Stimulated activated naive CD8-positive, alpha-beta T cell treated with anti-CD3 and anti-CD28 coated beads, Interleukin-15, Interleukin-2, amounts not matched to agents 100 ng/mL and 50 ng/mL, for 24 hours (primary cell): ENCODE results near the gene HSFX2.
"Not testable (repeated sequence)": the region's sequence is repeated elsewhere in the genome, so short reads cannot be mapped to it uniquely, and the experiment has no call there.

Experiments used
- H3K27ac Mint-ChIP-seq: one replicate; pipeline ENCODE4 v1.8.0; 2021; ENCODE audit warnings: mild to moderate bottlenecking, mixed read lengths
- H3K27me3 Mint-ChIP-seq: one replicate; pipeline ENCODE4 v1.8.0; 2021; ENCODE audit warnings: mixed read lengths
- H3K36me3 Mint-ChIP-seq: one replicate; pipeline ENCODE4 v1.8.0; 2021; ENCODE audit warnings: low read depth, mixed read lengths
- H3K4me1 Mint-ChIP-seq: one replicate; pipeline ENCODE4 v1.8.0; 2021; ENCODE audit warnings: low read depth, mixed read lengths
- H3K4me3 Mint-ChIP-seq: one replicate; pipeline ENCODE4 v1.8.0; 2021; ENCODE audit warnings: mild to moderate bottlenecking, mixed read lengths
- H3K9me3 Mint-ChIP-seq: one replicate; pipeline ENCODE4 v1.8.0; 2021; ENCODE audit warnings: mixed read lengths

HSFX2 gene

GRCh38 chrX:149595214-149595613, at the start of gene HSFX2:
Gene HSFX2 (minus strand): TSS chrX:149595314. CDS start chrX:149594700, 614 bp downstream.
- not testable (repeated sequence) for H3K4me3 Mint-ChIP-seq, H3K9me3 Mint-ChIP-seq, H3K27ac Mint-ChIP-seq, H3K27me3 Mint-ChIP-seq, H3K4me1 Mint-ChIP-seq, H3K36me3 Mint-ChIP-seq

GRCh38 chrX:149643496-149643895, 48.4 kb upstream of the HSFX2 start:
- H3K27ac Mint-ChIP-seq = no peak overlapping the region
- no peaks in the 10 kb centered on the region for H3K4me1 Mint-ChIP-seq
- H3K4me3 Mint-ChIP-seq = no peak overlapping the region
- no peaks in the 10 kb centered on the region for H3K9me3 Mint-ChIP-seq
- peaks cover 10% of the 10 kb centered on the region for H3K27me3 Mint-ChIP-seq
- no peaks in the 10 kb centered on the region for H3K36me3 Mint-ChIP-seq

GRCh38 chrX:149641835-149642234, 46.7 kb upstream of the HSFX2 start:
- no peak overlapping the region for H3K4me3 Mint-ChIP-seq
- no peaks in the 10 kb centered on the region for H3K36me3 Mint-ChIP-seq
- H3K9me3 Mint-ChIP-seq = no peaks in the 10 kb centered on the region

DNA sequence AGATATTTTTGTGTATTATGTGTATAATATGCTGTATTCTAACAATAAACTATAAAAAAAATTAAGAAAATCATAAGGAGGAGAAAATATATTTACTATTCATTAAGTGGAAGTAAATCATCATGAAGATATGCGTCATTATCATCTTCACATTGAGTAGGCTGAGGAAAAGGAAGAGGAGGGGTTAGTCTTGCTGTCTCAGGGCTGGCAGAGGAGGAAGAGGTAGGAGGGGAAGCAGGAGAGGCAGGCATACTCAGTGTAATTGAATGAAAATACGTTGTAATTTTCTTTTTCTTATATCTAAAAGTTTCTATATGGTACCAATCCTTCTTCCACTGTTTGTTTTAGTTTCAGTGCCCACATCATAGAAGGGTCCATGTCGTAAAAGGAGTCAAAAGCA, 46.3 kb upstream of the HSFX2 start:
- no peaks in the 10 kb centered on the region for H3K4me1 Mint-ChIP-seq
- H3K27ac Mint-ChIP-seq = no peak overlapping the region
- no peaks in the 10 kb centered on the region for H3K9me3 Mint-ChIP-seq
- peaks cover 13% of the 10 kb centered on the region for H3K27me3 Mint-ChIP-seq
- H3K4me3 Mint-ChIP-seq = no peak overlapping the region
- H3K36me3 Mint-ChIP-seq = no peaks in the 10 kb centered on the region

More at GRCh38 chrX:149641835-149642234, 46.7 kb upstream of the HSFX2 start:
- Mint-ChIP-seq H3K4me1 (no peaks in the 10 kb centered on the region), H3K27ac (no peak overlapping the region), H3K27me3 (peaks cover 13% of the 10 kb centered on the region)

GRCh38 chrX:149639568-149639967, 44.5 kb upstream of the HSFX2 start:
- Mint-ChIP-seq H3K27ac (no peak overlapping the region), H3K4me1 (no peaks in the 10 kb centered on the region), H3K27me3 (peaks cover 3% of the 10 kb centered on the region), H3K4me3 (no peak overlapping the region), H3K36me3 (no peaks in the 10 kb centered on the region), H3K9me3 (no peaks in the 10 kb centered on the region)

- Mint-ChIP-seq H3K9me3 (no peaks in the 10 kb centered on the region), H3K36me3 (no peaks in the 10 kb centered on the region), H3K4me1 (no peaks in the 10 kb centered on the region), H3K4me3 (no peak overlapping the region), H3K27ac (no peak overlapping the region), H3K27me3 (peaks cover 3% of the 10 kb centered on the region)
Measured at GRCh38 chrX:149638860-149639259, 43.7 kb upstream of the HSFX2 start.

- no peaks in the 10 kb centered on the region for H3K36me3 Mint-ChIP-seq
Measured at GRCh38 chrX:149633511-149633910, 38.4 kb upstream of the HSFX2 start.

GRCh38 chrX:149631234-149632165, 36.4 kb upstream of the HSFX2 start, which contains the start of gene TMEM185A:
Gene TMEM185A (minus strand): TSS chrX:149631792. CDS start chrX:149631580, 212 bp downstream.
- Mint-ChIP-seq H3K4me3 (peak within 1 kb of the TSS; percentile 90), H3K4me1 (peaks cover 38% of the 10 kb centered on the region)

More at GRCh38 chrX:149633511-149633910, 38.4 kb upstream of the HSFX2 start:
- Mint-ChIP-seq H3K4me1 (peaks cover 30% of the 10 kb centered on the region), H3K27ac (no peak overlapping the region), H3K9me3 (no peaks in the 10 kb centered on the region), H3K27me3 (peaks cover 3% of the 10 kb centered on the region), H3K4me3 (no peak overlapping the region)

GRCh38 chrX:149630681-149631233, 35.6 kb upstream of the HSFX2 start:
- peaks cover 40% of the 10 kb centered on the region for H3K4me1 Mint-ChIP-seq
- peak overlapping the region; percentile 78 for H3K27ac Mint-ChIP-seq
- no peaks in the 10 kb centered on the region for H3K27me3 Mint-ChIP-seq
- peak overlapping the region; percentile 90 for H3K4me3 Mint-ChIP-seq
- H3K36me3 Mint-ChIP-seq = no peaks in the 10 kb centered on the region
- no peaks in the 10 kb centered on the region for H3K9me3 Mint-ChIP-seq

More at GRCh38 chrX:149631234-149632165, 36.4 kb upstream of the HSFX2 start, which contains the start of gene TMEM185A:
- Mint-ChIP-seq H3K27me3 (no peaks in the 10 kb centered on the region), H3K27ac (peak within 1 kb of the TSS; percentile 78), H3K9me3 (no peaks in the 10 kb centered on the region), H3K36me3 (no peaks in the 10 kb centered on the region)

DNA sequence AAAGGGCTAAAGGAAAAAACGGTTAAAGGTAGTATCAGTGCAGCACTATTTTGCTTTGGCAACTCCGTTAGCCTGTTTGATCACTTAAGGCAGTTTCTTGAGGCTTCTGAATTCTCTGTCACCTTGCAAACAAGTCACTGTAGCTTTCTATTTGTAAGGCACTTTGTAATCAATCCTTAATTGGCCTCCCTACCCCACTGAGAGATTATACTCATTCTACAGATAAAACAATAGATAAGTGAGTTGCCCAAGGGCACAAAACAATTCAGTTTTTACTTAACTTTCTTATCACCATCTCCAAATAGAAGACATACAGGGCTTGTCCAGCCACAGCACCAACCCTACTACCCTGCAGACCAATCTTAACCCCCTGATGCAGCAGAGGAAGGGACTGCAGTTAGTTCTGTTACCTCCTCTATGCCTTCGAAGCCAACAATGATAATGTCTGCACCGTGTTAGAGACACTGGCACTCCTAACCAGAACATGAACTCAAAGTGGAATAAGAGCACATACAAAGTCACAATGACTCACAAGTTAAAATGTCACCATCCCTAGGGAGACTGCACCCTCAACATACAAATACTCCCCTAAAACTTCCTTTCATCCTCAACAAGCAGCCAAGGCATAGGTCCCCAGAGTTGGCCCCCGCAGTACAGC, 34.7 kb upstream of the HSFX2 start:
- peaks cover 49% of the 10 kb centered on the region for H3K4me1 Mint-ChIP-seq
- no peaks in the 10 kb centered on the region for H3K36me3 Mint-ChIP-seq
- peak overlapping the region; percentile 90 for H3K4me3 Mint-ChIP-seq
- peak overlapping the region; percentile 45 for H3K27ac Mint-ChIP-seq
- no peaks in the 10 kb centered on the region for H3K27me3 Mint-ChIP-seq
- H3K9me3 Mint-ChIP-seq = no peaks in the 10 kb centered on the region

- Mint-ChIP-seq H3K27ac (no peak overlapping the region), H3K9me3 (no peaks in the 10 kb centered on the region), H3K4me1 (peaks cover 58% of the 10 kb centered on the region), H3K4me3 (peak overlapping the region; percentile 10), H3K36me3 (no peaks in the 10 kb centered on the region), H3K27me3 (no peaks in the 10 kb centered on the region)
Measured at GRCh38 chrX:149628768-149629167, 33.7 kb upstream of the HSFX2 start.

DNA sequence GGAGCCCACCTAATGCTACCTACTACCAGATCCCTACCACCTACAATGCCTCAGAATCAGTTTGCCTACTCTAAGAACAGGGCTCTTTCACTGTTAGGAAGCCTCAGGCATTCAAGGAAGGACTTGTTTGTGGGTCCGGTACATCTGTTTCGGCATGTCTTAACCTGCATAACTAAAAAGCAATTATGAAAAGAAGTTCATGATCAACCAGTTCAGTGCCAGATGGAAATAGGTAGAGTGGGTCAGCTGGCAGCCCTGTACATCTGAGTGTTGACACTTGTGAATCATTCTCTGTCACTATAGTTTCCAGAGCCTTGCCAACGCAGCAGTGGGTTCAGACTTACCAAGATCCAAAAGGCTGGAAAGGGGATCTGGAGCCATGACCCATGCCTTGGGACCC, 33.2 kb upstream of the HSFX2 start:
- H3K27ac Mint-ChIP-seq = no peak overlapping the region
- H3K36me3 Mint-ChIP-seq = no peaks in the 10 kb centered on the region
- H3K9me3 Mint-ChIP-seq = no peaks in the 10 kb centered on the region
- no peaks in the 10 kb centered on the region for H3K27me3 Mint-ChIP-seq
- no peak overlapping the region for H3K4me3 Mint-ChIP-seq
- H3K4me1 Mint-ChIP-seq = peaks cover 58% of the 10 kb centered on the region

- not testable (repeated sequence) for H3K4me3 Mint-ChIP-seq, H3K27ac Mint-ChIP-seq, H3K9me3 Mint-ChIP-seq, H3K27me3 Mint-ChIP-seq, H3K36me3 Mint-ChIP-seq
- peaks cover 51% of the 10 kb centered on the region for H3K4me1 Mint-ChIP-seq
Measured at GRCh38 chrX:149626829-149627228, 31.7 kb upstream of the HSFX2 start.

GRCh38 chrX:149619662-149620061, 24.5 kb upstream of the HSFX2 start:
- not testable (repeated sequence) for H3K9me3 Mint-ChIP-seq, H3K27ac Mint-ChIP-seq, H3K4me3 Mint-ChIP-seq, H3K27me3 Mint-ChIP-seq, H3K36me3 Mint-ChIP-seq
- peaks cover 10% of the 10 kb centered on the region for H3K4me1 Mint-ChIP-seq

GRCh38 chrX:149618871-149619270, 23.8 kb upstream of the HSFX2 start:
- H3K9me3 Mint-ChIP-seq = no peaks in the 10 kb centered on the region
- H3K4me1 Mint-ChIP-seq = peaks cover 3% of the 10 kb centered on the region
- no peaks in the 10 kb centered on the region for H3K27me3 Mint-ChIP-seq
- no peak overlapping the region for H3K27ac Mint-ChIP-seq
- H3K36me3 Mint-ChIP-seq = no peaks in the 10 kb centered on the region
- no peak overlapping the region for H3K4me3 Mint-ChIP-seq
